Measurements from ENCODE around the gene PPM1N.

DNA sequence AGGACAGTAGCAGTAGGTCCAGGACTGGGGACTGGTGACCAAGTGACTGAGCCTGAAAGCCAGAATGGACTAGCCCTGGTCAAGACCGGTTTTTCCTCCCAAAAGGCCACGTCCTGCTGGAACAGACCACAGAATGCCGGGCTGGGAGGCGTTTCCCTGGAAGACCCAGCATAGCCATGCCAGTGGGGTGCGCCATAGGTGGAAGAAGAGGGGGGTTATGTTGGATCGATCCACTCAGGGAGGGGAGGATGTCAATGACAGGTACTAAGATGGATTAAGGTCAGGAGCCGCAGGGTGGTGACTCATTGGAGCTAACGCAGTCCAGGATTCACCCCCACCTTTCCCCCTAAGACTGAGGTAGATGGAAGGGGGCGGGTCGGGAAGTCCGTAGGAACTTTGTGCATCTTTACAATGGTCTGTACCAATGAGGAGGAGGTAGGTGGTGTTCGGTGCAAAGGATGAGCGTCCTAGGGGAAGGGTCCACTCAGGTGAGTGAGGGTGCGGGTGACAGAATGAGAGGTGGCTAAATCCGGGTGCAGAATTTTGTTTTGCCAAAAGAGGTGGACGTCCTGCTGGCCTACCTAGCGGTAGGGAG lies 30.0 kb downstream of the PPM1N start:
- no peak for TF ChIP-seq CTCF (IDR thresholded peaks at IDR 0.05; ENCODE audit: insufficient read depth, low read length)
- TF ChIP-seq POLR2AphosphoS5 (IDR thresholded peaks at IDR 0.05; ENCODE audit: low read depth) = peak; percentile 63; the same call in 1 of the 2 replicates
- TF ChIP-seq GABPA (IDR thresholded peaks at IDR 0.05; ENCODE audit: low read depth) = no peak
- TF ChIP-seq, protein P1, sequence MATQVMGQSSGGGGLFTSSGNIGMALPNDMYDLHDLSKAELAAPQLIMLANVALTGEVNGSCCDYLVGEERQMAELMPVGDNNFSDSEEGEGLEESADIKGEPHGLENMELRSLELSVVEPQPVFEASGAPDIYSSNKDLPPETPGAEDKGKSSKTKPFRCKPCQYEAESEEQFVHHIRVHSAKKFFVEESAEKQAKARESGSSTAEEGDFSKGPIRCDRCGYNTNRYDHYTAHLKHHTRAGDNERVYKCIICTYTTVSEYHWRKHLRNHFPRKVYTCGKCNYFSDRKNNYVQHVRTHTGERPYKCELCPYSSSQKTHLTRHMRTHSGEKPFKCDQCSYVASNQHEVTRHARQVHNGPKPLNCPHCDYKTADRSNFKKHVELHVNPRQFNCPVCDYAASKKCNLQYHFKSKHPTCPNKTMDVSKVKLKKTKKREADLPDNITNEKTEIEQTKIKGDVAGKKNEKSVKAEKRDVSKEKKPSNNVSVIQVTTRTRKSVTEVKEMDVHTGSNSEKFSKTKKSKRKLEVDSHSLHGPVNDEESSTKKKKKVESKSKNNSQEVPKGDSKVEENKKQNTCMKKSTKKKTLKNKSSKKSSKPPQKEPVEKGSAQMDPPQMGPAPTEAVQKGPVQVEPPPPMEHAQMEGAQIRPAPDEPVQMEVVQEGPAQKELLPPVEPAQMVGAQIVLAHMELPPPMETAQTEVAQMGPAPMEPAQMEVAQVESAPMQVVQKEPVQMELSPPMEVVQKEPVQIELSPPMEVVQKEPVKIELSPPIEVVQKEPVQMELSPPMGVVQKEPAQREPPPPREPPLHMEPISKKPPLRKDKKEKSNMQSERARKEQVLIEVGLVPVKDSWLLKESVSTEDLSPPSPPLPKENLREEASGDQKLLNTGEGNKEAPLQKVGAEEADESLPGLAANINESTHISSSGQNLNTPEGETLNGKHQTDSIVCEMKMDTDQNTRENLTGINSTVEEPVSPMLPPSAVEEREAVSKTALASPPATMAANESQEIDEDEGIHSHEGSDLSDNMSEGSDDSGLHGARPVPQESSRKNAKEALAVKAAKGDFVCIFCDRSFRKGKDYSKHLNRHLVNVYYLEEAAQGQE (IDR thresholded peaks at IDR 0.05; ENCODE audit: insufficient replicate concordance, low read depth) = no peak
- no peak for TF ChIP-seq SPI1 (IDR thresholded peaks at IDR 0.05; ENCODE audit: borderline replicate concordance, low read depth)
